HG03460 (cell line): ENCODE data around the gene SVOPL.

Experiments
- ATAC-seq: cut with Tn5 transposase; IDR thresholded peaks from one replicate; pipeline ENCODE4 v1.9.1; 2021; ENCODE audit not compliant: unreplicated experiment

SVOPL gene

GRCh38 chr7:138608275-138608674 is 92.9 kb downstream of the SVOPL start:
- no peak for ATAC-seq

GRCh38 chr7:138607216-138608126 is 93.7 kb downstream of the SVOPL start:
- no peak for ATAC-seq

- no peak for ATAC-seq
These were observed 94.9 kb downstream of the SVOPL start for GRCh38 chr7:138606236-138606635.

- ATAC-seq: no peak
These were observed 97.4 kb downstream of the SVOPL start for GRCh38 chr7:138603549-138604318.

- ATAC-seq: no peak
These were observed 98.7 kb downstream of the SVOPL start for GRCh38 chr7:138602451-138602850.

- ATAC-seq: no peak
These were observed 105.7 kb downstream of the SVOPL start for GRCh38 chr7:138595454-138595853.

GRCh38 chr7:138590154-138590553 is 111.0 kb downstream of the SVOPL start:
- no peak for ATAC-seq

- ATAC-seq: no peak
These were observed 112.2 kb downstream of the SVOPL start for GRCh38 chr7:138588986-138589385.

GRCh38 chr7:138587485-138587884 is 113.7 kb downstream of the SVOPL start:
- ATAC-seq: no peak

- ATAC-seq: no peak
These were observed 115.7 kb downstream of the SVOPL start for GRCh38 chr7:138585283-138585993.

- ATAC-seq: no peak
These were observed 116.5 kb downstream of the SVOPL start for GRCh38 chr7:138584696-138585095.

- no peak for ATAC-seq
These were observed 116.9 kb downstream of the SVOPL start for GRCh38 chr7:138584283-138584682.

- ATAC-seq: no peak
These were observed 120.1 kb downstream of the SVOPL start for GRCh38 chr7:138581065-138581464.

- ATAC-seq: no peak
These were observed 121.5 kb downstream of the SVOPL start for GRCh38 chr7:138579671-138580070.

GRCh38 chr7:138579136-138579535 is 122.0 kb downstream of the SVOPL start:
- ATAC-seq: no peak

GRCh38 chr7:138575897-138576428 is 125.2 kb downstream of the SVOPL start:
- ATAC-seq: no peak

GRCh38 chr7:138573741-138574140 is 127.4 kb downstream of the SVOPL start:
- ATAC-seq: no peak

- ATAC-seq: no peak
These were observed 130.4 kb downstream of the SVOPL start for GRCh38 chr7:138570715-138571114.

- ATAC-seq: no peak
These were observed 131.7 kb downstream of the SVOPL start for GRCh38 chr7:138569418-138569817.

- no peak for ATAC-seq
These were observed 132.5 kb downstream of the SVOPL start for GRCh38 chr7:138568655-138569054.

GRCh38 chr7:138565451-138566114 is 135.6 kb downstream of the SVOPL start:
- ATAC-seq: no peak
